H9 (cell line): ENCODE data around the gene PAK2. TPM values are rescaled to one million over a fixed set of nuclear protein-coding genes. Genes with fewer than 3 reads are reported as not detected.

Experiments used
- DNase-seq: peaks from one replicate; pipeline ENCODE4 v3.0.0-alpha.2; 2017
- H2AFZ ChIP-seq: one replicate; pipeline ENCODE4 v1.6.1; 2013; ENCODE audit warnings: mild to moderate bottlenecking, low read length, control low read depth, moderate library complexity
- H2AK5ac ChIP-seq: 2 replicates; pipeline ENCODE4 v1.6.1; 2013; ENCODE audit warnings: low read length, control low read depth, mixed read lengths; ENCODE audit not compliant: insufficient read length
- H2BK120ac ChIP-seq: one replicate; pipeline ENCODE4 v1.6.1; 2013; ENCODE audit warnings: low read depth, mild to moderate bottlenecking, low read length, control low read depth, inconsistent platforms; ENCODE audit not compliant: poor library complexity, severe bottlenecking
- H2BK12ac ChIP-seq: 2 replicates; pipeline ENCODE4 v1.6.1; 2013; ENCODE audit warnings: low read length, control low read depth, mixed read lengths, low read depth; ENCODE audit not compliant: insufficient read length
- H2BK15ac ChIP-seq: 2 replicates; pipeline ENCODE4 v1.6.1; 2013; ENCODE audit warnings: low read depth, low read length, control low read depth
- H2BK20ac ChIP-seq: one replicate; pipeline ENCODE4 v1.6.1; 2013; ENCODE audit warnings: low read depth, mild to moderate bottlenecking, low read length, control low read depth, inconsistent platforms; ENCODE audit not compliant: poor library complexity, severe bottlenecking
- H2BK5ac ChIP-seq: 2 replicates; pipeline ENCODE4 v1.6.1; 2013; ENCODE audit warnings: low read length, control low read depth, mixed read lengths; ENCODE audit not compliant: insufficient read length
- H3K14ac ChIP-seq: 2 replicates; pipeline ENCODE4 v1.6.1; 2013; ENCODE audit warnings: low read length, control low read depth; ENCODE audit not compliant: insufficient read depth
- H3K18ac ChIP-seq: 2 replicates; pipeline ENCODE4 v1.6.1; 2013; ENCODE audit warnings: low read depth, mild to moderate bottlenecking, mixed read lengths, low read length, control low read depth; ENCODE audit not compliant: insufficient read length
- H3K23ac ChIP-seq: 2 replicates; pipeline ENCODE4 v1.6.1; 2013; ENCODE audit warnings: low read length, control low read depth, mixed read lengths, low read depth; ENCODE audit not compliant: insufficient read length
- H3K23me2 ChIP-seq: 2 replicates; pipeline ENCODE4 v1.6.1; 2013; ENCODE audit warnings: low read depth, mild to moderate bottlenecking, mixed read lengths, low read length, control low read depth; ENCODE audit not compliant: insufficient read length, poor library complexity, severe bottlenecking
- H3K27ac ChIP-seq: 2 replicates; pipeline ENCODE4 v1.5.1; 2013; ENCODE audit warnings: low read length, control low read depth, mixed read lengths, low read depth; ENCODE audit not compliant: insufficient read length
- H3K27me3 ChIP-seq: 2 replicates; pipeline ENCODE4 v1.6.1; 2013; ENCODE audit warnings: low read length, control low read depth, inconsistent platforms; ENCODE audit not compliant: insufficient read depth
- H3K4ac ChIP-seq: 2 replicates; pipeline ENCODE4 v1.6.1; 2013; ENCODE audit warnings: low read depth, mild to moderate bottlenecking, control low read depth, inconsistent platforms, low read length, moderate library complexity
- H3K4me1 ChIP-seq: 2 replicates; pipeline ENCODE4 v1.6.1; 2013; ENCODE audit warnings: low read length, control low read depth, inconsistent platforms; ENCODE audit not compliant: insufficient read depth
- H3K4me2 ChIP-seq: 2 replicates; pipeline ENCODE4 v1.6.1; 2013; ENCODE audit warnings: low read length, control low read depth, mixed read lengths; ENCODE audit not compliant: insufficient read length, insufficient read depth
- H3K56ac ChIP-seq: 2 replicates; pipeline ENCODE4 v1.6.1; 2013; ENCODE audit warnings: low read depth, mild to moderate bottlenecking, mixed read lengths, low read length, control low read depth; ENCODE audit not compliant: insufficient read length
- H3K79me1 ChIP-seq: 2 replicates; pipeline ENCODE4 v1.6.1; 2013; ENCODE audit warnings: low read depth, mild to moderate bottlenecking, moderate library complexity, low read length, control low read depth, inconsistent platforms; ENCODE audit not compliant: insufficient read depth, poor library complexity, severe bottlenecking
- H3K79me2 ChIP-seq: 2 replicates; pipeline ENCODE4 v1.6.1; 2013; ENCODE audit warnings: low read length, control low read depth, inconsistent platforms; ENCODE audit not compliant: insufficient read depth
- H3K9ac ChIP-seq: 2 replicates; pipeline ENCODE4 v1.6.1; 2013; ENCODE audit warnings: low read length, control low read depth, mixed read lengths; ENCODE audit not compliant: insufficient read length; ENCODE audit errors: extremely low read depth
- H3K9me3 ChIP-seq: one replicate; pipeline ENCODE4 v1.6.1; 2013; ENCODE audit warnings: low read depth, low read length, inconsistent platforms; ENCODE audit not compliant: control insufficient read depth
- H3T11ph ChIP-seq: one replicate; pipeline ENCODE4 v1.6.1; 2013; ENCODE audit warnings: mild to moderate bottlenecking, low read length, control low read depth, inconsistent platforms
- H4K20me1 ChIP-seq: one replicate; pipeline ENCODE4 v1.6.1; 2013; ENCODE audit not compliant: control insufficient read depth, insufficient read length, insufficient read depth
- H4K5ac ChIP-seq: 2 replicates; pipeline ENCODE4 v1.6.1; 2013; ENCODE audit warnings: low read depth, mild to moderate bottlenecking, mixed read lengths, low read length, control low read depth; ENCODE audit not compliant: insufficient read length
- H4K8ac ChIP-seq: replicated peaks from 2 replicates; pipeline ENCODE4 v1.6.1; 2013; ENCODE audit warnings: low read length, control low read depth, mixed read lengths, low read depth; ENCODE audit not compliant: insufficient read length
- H4K91ac ChIP-seq: 2 replicates; pipeline ENCODE4 v1.6.1; 2013; ENCODE audit warnings: low read depth, mild to moderate bottlenecking, moderate library complexity, mixed read lengths, low read length, control low read depth; ENCODE audit not compliant: insufficient read length
- H3K27ac Mint-ChIP-seq, 3 experiments: 2 replicates in 2 of 3; 3 replicates in 1 of 3; pipeline ENCODE4 v1.8.0; 2020 to 2021; ENCODE audit warnings: mixed read lengths in 3 of 3, mild to moderate bottlenecking in 1 of 3, moderate library complexity in 1 of 3
- H3K27me3 Mint-ChIP-seq: 2 replicates; pipeline ENCODE4 v1.8.0; 2021; ENCODE audit warnings: low read depth, mild to moderate bottlenecking, moderate library complexity, mixed read lengths
- H3K36me3 Mint-ChIP-seq, 3 experiments: 2 replicates in 2 of 3; 3 replicates in 1 of 3; pipeline ENCODE4 v1.8.0; 2020 to 2021; ENCODE audit warnings: low read depth in 3 of 3, mixed read lengths in 3 of 3; ENCODE audit not compliant: insufficient read depth in 1 of 3
- H3K4me1 Mint-ChIP-seq, 2 experiments: 2 replicates each; pipeline ENCODE4 v1.8.0; 2020; ENCODE audit warnings: mixed read lengths in 2 of 2
- H3K4me3 Mint-ChIP-seq, 2 experiments: 2 replicates in 1 of 2; 3 replicates in 1 of 2; pipeline ENCODE4 v1.8.0; 2020 to 2021; ENCODE audit warnings: mild to moderate bottlenecking in 2 of 2, mixed read lengths in 2 of 2, moderate library complexity in 1 of 2
- H3K9me3 Mint-ChIP-seq, 2 experiments: 2 replicates in 1 of 2; 3 replicates in 1 of 2; pipeline ENCODE4 v1.8.0; 2020; ENCODE audit warnings: mild to moderate bottlenecking in 2 of 2, mixed read lengths in 2 of 2, moderate library complexity in 1 of 2
- WGBS: extraction: QIAGEN DNeasy Blood & Tissue Kit; methylation state at CpG from one replicate; pipeline ENCODE4 v1.1.7; 2013; ENCODE audit warnings: missing lambda C conversion rate, low lambda C conversion rate, mixed read lengths; ENCODE audit not compliant: insufficient read length; ENCODE audit errors: extremely low coverage; 5-methylcytosine and 5-hydroxymethylcytosine counted together
- total RNA-seq: library from RNA; stranded (reverse); gene quantifications from 2 replicates; pipeline ENCODE4 v1.2.1, GENCODE V29; 2021
- TF ChIP-seq, protein P1 (sequence below): fragments of 200-600 bp; sonication (generic); conservative IDR thresholded peaks from 3 replicates; pipeline ENCODE4 v1.8.0; 2021; ENCODE audit warnings: antibody characterized with exemption, mild to moderate bottlenecking

The PAK2 gene
- total RNA-seq, 1 experiment from 2014 or later, result 65.7 TPM

DNA sequence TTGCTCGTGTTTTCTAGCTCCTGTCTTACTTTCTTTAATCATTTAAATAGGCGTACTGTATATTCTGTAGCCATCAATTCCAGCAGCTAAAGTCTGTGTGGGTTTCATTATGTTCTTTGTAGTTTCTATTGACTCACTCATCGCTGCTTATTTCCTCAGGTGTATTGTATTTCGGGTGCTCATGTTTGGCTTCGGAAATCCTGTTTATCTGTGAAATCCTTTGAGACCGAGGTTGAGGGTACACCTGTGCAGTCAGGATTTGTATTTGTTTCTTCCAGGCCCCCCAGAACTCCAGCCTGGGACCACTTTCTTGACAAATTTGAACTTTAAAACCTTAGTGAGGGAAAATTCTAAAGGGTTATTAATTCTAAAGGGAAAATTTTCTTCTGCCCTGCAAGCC lies 2.0 kb upstream of the PAK2 start:
- Mint-ChIP-seq H3K27me3 (no peaks in the 10 kb centered on the region), H3K9me3 (peaks cover 3 to 5% of the 10 kb centered on the region in 2 experiments; a peak in 4 of 5 replicates), H3K27ac (no peak overlapping the region; a peak in 1 of 7 replicates), H3K4me3 (no peak overlapping the region), H3K36me3 (peaks cover 2 to 14% (median 9%) of the 10 kb centered on the region in 3 experiments; a peak in 6 of 7 replicates), H3K4me1 (peaks cover 7 to 14% of the 10 kb centered on the region in 2 experiments)
- no peaks in the 10 kb centered on the region for H3K9me3 ChIP-seq
- no peak overlapping the region for H3T11ph ChIP-seq
- H2AK5ac ChIP-seq, result no peak overlapping the region
- TF ChIP-seq, protein P1, sequence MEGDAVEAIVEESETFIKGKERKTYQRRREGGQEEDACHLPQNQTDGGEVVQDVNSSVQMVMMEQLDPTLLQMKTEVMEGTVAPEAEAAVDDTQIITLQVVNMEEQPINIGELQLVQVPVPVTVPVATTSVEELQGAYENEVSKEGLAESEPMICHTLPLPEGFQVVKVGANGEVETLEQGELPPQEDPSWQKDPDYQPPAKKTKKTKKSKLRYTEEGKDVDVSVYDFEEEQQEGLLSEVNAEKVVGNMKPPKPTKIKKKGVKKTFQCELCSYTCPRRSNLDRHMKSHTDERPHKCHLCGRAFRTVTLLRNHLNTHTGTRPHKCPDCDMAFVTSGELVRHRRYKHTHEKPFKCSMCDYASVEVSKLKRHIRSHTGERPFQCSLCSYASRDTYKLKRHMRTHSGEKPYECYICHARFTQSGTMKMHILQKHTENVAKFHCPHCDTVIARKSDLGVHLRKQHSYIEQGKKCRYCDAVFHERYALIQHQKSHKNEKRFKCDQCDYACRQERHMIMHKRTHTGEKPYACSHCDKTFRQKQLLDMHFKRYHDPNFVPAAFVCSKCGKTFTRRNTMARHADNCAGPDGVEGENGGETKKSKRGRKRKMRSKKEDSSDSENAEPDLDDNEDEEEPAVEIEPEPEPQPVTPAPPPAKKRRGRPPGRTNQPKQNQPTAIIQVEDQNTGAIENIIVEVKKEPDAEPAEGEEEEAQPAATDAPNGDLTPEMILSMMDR, result no peak
- H3K23me2 ChIP-seq, result peaks cover 7% of the 10 kb centered on the region
- H3K23ac ChIP-seq, result no peak overlapping the region
- H3K79me1 ChIP-seq, result no peaks in the 10 kb centered on the region
- no peaks in the 10 kb centered on the region for H3K27me3 ChIP-seq
- H2BK12ac ChIP-seq, result no peak overlapping the region
- no peak overlapping the region for H2AFZ ChIP-seq
- no peak for DNase-seq
- H3K4ac ChIP-seq, result no peak overlapping the region
- no CpG with 5 or more reads among the region's 6 CpGs for WGBS
- H2BK20ac ChIP-seq, result no peak overlapping the region
- H2BK120ac ChIP-seq, result no peak overlapping the region
- no peak overlapping the region for H4K91ac ChIP-seq
- H2BK5ac ChIP-seq, result no peak overlapping the region
- no peak overlapping the region for H3K4me2 ChIP-seq
- no peak overlapping the region for H4K8ac ChIP-seq
- H4K20me1 ChIP-seq, result no peaks in the 10 kb centered on the region
- no peak overlapping the region for H3K18ac ChIP-seq
- peaks cover 16% of the 10 kb centered on the region; the same call in 1 of the 2 replicates for H3K79me2 ChIP-seq
- H3K9ac ChIP-seq, result no peak overlapping the region
- no peak overlapping the region for H3K27ac ChIP-seq
- no peak overlapping the region for H3K14ac ChIP-seq
- H2BK15ac ChIP-seq, result no peak overlapping the region
- H3K4me1 ChIP-seq, result no peaks in the 10 kb centered on the region; the same call in 1 of the 2 replicates
- no peak overlapping the region for H3K56ac ChIP-seq
- H4K5ac ChIP-seq, result no peak overlapping the region
